Prostate gland (tissue), 2 donors: ENCODE results near the gene TANGO6. TPM values are rescaled to one million over a fixed set of nuclear protein-coding genes. Genes with fewer than 3 reads are reported as not detected.

Experiments used
- DNase-seq: peaks from one replicate; pipeline ENCODE4 v3.0.0-alpha.2; 2019; ENCODE audit warnings: low spot score
- H3K27ac ChIP-seq, 2 donors: fragments of 200-600 bp; sonication (generic); 2 replicates each; pipeline ENCODE4 v1.5.1; 2017 to 2019
- H3K27me3 ChIP-seq: fragments of 200-600 bp; sonication (generic); replicated peaks from 2 replicates; pipeline ENCODE4 v1.5.1; 2019; ENCODE audit not compliant: insufficient read depth
- H3K36me3 ChIP-seq, 2 donors: fragments of 200-600 bp; sonication (generic); 1 replicate in 1 of 2; 2 replicates in 1 of 2; pipeline versions ENCODE4 v1.5.1 to v1.8.1; 2017 to 2019
- H3K4me1 ChIP-seq: fragments of 200-600 bp; sonication (generic); replicated peaks from 2 replicates; pipeline ENCODE4 v1.5.1; 2019
- H3K4me3 ChIP-seq, 2 donors: fragments of 200-600 bp; sonication (generic); 2 replicates each; pipeline ENCODE4 v1.5.1; 2017 to 2019
- H3K9me3 ChIP-seq: fragments of 200-600 bp; sonication (generic); 2 replicates; pipeline ENCODE4 v1.5.1; 2017
- CTCF ChIP-seq, 4 experiments: fragments of 200-600 bp in 2 of 4; fragments of 450-650 bp in 2 of 4; sonication (generic) in 2 of 4; IDR thresholded peaks; 1 replicate in 3 of 4; 2 replicates in 1 of 4; pipeline ENCODE4 v1.5.1; 2016 to 2019; ENCODE audit warnings: antibody characterized with exemption in 4 of 4, mild to moderate bottlenecking in 2 of 4, moderate library complexity in 2 of 4
- POLR2A ChIP-seq: fragments of 450-650 bp; IDR thresholded peaks from one replicate; pipeline ENCODE4 v1.6.1; 2016; ENCODE audit warnings: antibody characterized with exemption, mild to moderate bottlenecking
- POLR2AphosphoS5 ChIP-seq: sonication (generic); formaldehyde crosslinking; IDR thresholded peaks from one replicate; pipeline ENCODE4 v1.6.1; 2017; ENCODE audit warnings: antibody characterized with exemption
- WGBS: methylation state at CpG from one replicate; pipeline ENCODE4 v1.1.5; 2018; 5-methylcytosine and 5-hydroxymethylcytosine counted together
- intact Hi-C: fragments of 100-400 bp; cut with DNase I; formaldehyde crosslinking; loops from one replicate; pipeline ENCODE4 v1.14.2; 2022
- total RNA-seq, 2 donors: library from RNA; depleted of rRNA; stranded (reverse); fragments of >200 nt; gene quantifications; one replicate each; pipeline ENCODE4 v1.1.0, GENCODE V29; 2016

Gene TANGO6
- total RNA-seq, 2 donors from 2014 or later = 13.1 to 28.6 TPM

DNA sequence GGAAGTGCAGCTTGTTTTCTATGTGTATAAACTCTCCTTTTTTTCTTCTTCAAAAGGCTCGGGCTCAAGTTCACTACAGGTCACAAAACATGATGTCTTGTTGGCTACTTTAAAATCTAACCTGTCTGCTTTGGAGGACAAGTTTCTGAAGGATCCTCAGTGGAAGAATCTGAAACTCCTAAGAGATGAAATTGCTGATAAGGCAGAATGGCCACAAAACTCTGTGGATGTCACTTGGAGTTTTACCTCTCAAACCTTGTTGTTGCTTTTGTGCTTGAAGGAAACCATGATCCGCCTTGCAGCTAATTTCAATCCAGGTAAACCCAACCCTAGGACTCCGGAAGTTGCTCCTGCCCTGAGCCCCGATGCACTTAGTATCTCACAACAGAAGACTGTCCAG lies 16.5 kb downstream of the TANGO6 start:
- H3K36me3 ChIP-seq = no peaks in the 10 kb centered on the region
- intact Hi-C loops = no loop called here
- no peaks in the 10 kb centered on the region for H3K27me3 ChIP-seq
- H3K27ac ChIP-seq = no peak overlapping the region
- no peak overlapping the region for H3K4me3 ChIP-seq
- TF ChIP-seq POLR2AphosphoS5 (no peak), POLR2A (no peak), CTCF (IDR thresholded peaks at IDR 0.05) (no peak)
- WGBS = 89% methylated on average over 4 of the region's 4 CpGs
- H3K9me3 ChIP-seq = no peaks in the 10 kb centered on the region
- H3K4me1 ChIP-seq = no peaks in the 10 kb centered on the region
- no peak for DNase-seq

GRCh38 chr16:68860978-68861892 lies 17.9 kb downstream of the TANGO6 start:
- Histone ChIP-seq H3K27me3 (no peaks in the 10 kb centered on the region), H3K9me3 (no peaks in the 10 kb centered on the region), H3K36me3 (no peaks in the 10 kb centered on the region), H3K27ac (no peak overlapping the region), H3K4me3 (no peak overlapping the region), H3K4me1 (no peaks in the 10 kb centered on the region)
- WGBS = 89% methylated on average over 15 of the region's 15 CpGs
- intact Hi-C loops = no loop called here
- TF ChIP-seq POLR2AphosphoS5 (no peak), POLR2A (no peak), CTCF (IDR thresholded peaks at IDR 0.05) (no peak)
- DNase-seq = no peak

DNA sequence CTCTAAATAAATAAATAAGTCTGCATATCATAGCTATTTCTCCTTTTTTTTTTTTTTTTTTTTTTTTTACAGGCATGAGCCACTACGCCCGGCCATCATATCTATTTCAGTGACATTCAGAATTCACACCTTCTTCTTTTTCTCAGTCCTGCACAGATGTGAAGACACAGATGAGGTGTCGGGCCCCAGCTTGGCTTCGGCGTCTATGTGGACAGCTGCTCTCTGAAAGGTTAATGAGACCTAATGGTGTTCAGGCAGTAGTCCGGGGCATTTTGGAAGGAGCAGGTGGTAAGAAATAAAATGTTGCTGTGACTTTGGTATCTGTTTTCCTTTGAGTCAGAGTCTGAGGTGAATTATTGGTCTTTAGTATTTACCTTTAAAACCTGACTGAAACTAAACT lies 23.6 kb downstream of the TANGO6 start:
- WGBS = 88% methylated on average over 6 of the region's 6 CpGs
- DNase-seq = no peak
- no peaks in the 10 kb centered on the region for H3K4me1 ChIP-seq
- intact Hi-C loops = no loop called here
- no peak overlapping the region for H3K4me3 ChIP-seq
- no peaks in the 10 kb centered on the region for H3K36me3 ChIP-seq
- TF ChIP-seq POLR2AphosphoS5 = no peak
- TF ChIP-seq CTCF (IDR thresholded peaks at IDR 0.05) = no peak
- no peak for TF ChIP-seq POLR2A
- H3K27ac ChIP-seq = no peak overlapping the region
- H3K27me3 ChIP-seq = no peaks in the 10 kb centered on the region
- no peaks in the 10 kb centered on the region for H3K9me3 ChIP-seq

GRCh38 chr16:68869492-68870088 lies 26.3 kb downstream of the TANGO6 start:
- TF ChIP-seq POLR2A = no peak
- TF ChIP-seq POLR2AphosphoS5 = no peak
- no peak for TF ChIP-seq CTCF (IDR thresholded peaks at IDR 0.05)
- no peaks in the 10 kb centered on the region for H3K27me3 ChIP-seq
- no peak overlapping the region for H3K27ac ChIP-seq
- no peaks in the 10 kb centered on the region for H3K36me3 ChIP-seq
- 80% methylated on average over 4 of the region's 4 CpGs for WGBS
- H3K4me3 ChIP-seq = no peak overlapping the region
- no peak for DNase-seq
- intact Hi-C loops = no loop called here
- no peaks in the 10 kb centered on the region for H3K4me1 ChIP-seq
- no peaks in the 10 kb centered on the region for H3K9me3 ChIP-seq
